HepG2 (cell line): ENCODE measurements around the gene ACOT13. TPM values are rescaled to one million over a fixed set of nuclear protein-coding genes. Genes with fewer than 3 reads are reported as not detected.

Experiments used
- ATAC-seq: fragments of 200-7000 bp; cut with Tn5 transposase; 3 replicates; pipeline ENCODE4 v1.9.1; 2020; ENCODE audit warnings: mild to moderate bottlenecking, moderate library complexity
- BruUV-seq: library from RNA; stranded (reverse); fragments of 400-500 nt; replicated peaks from 2 replicates; lab custom pipeline; 2021; lab: Mats Ljungman, UMichigan
- CTCF ChIA-PET: fragments of 300-600 bp; formaldehyde crosslinking; extraction: SDS; loops from one replicate; lab custom pipeline; 2021; ENCODE audit warnings: low total read pairs, inconsistent platforms, low intra/inter-chr PET ratio; lab: Yijun Ruan, JAX
- POLR2A ChIA-PET: fragments of 350-600 bp; sonication (Branson Sonifier 250); formaldehyde crosslinking; loops from one replicate; lab custom pipeline; 2020; ENCODE audit warnings: antibody characterized with exemption, inconsistent platforms; lab: Yijun Ruan, JAX
- DNase-seq: peaks from one replicate; pipeline ENCODE4 v3.0.0-alpha.2; 2015; ENCODE audit warnings: low spot score
- FAIRE-seq: peaks from 3 replicates; lab custom pipeline; 2011; peaks lifted over from hg19 to GRCh38; lab: Jason Lieb, UNC
- H2AFZ ChIP-seq: one replicate; pipeline ENCODE4 v1.6.1; 2011; ENCODE audit warnings: low read length, inconsistent platforms
- H3K27ac ChIP-seq: fragments of 300-600 bp; 3 replicates; pipeline ENCODE4 v1.8.0; 2011; ENCODE audit warnings: mixed run types, mild to moderate bottlenecking, mixed read lengths, low read length, inconsistent platforms; ENCODE audit not compliant: insufficient read depth; ENCODE audit errors: extremely low read length
- H3K27me3 ChIP-seq, 2 experiments: fragments of 200-600 bp in 1 of 2; 2 replicates in 1 of 2; 3 replicates in 1 of 2; pipeline versions ENCODE4 v1.6.0 to v1.8.0; 2011; ENCODE audit warnings: low read length in 2 of 2, mild to moderate bottlenecking in 2 of 2, moderate library complexity in 2 of 2, inconsistent platforms in 1 of 2; ENCODE audit not compliant: insufficient read depth in 2 of 2, control insufficient read depth in 1 of 2
- H3K36me3 ChIP-seq, 2 experiments: fragments of 200-600 bp in 1 of 2; replicated peaks in 1 of 2; 2 replicates in 1 of 2; 3 replicates in 1 of 2; pipeline versions ENCODE4 v1.5.1 to v1.8.0; 2011; ENCODE audit warnings: low read length in 2 of 2, inconsistent platforms in 1 of 2; ENCODE audit not compliant: insufficient read depth in 2 of 2, control insufficient read depth in 1 of 2
- H3K4me1 ChIP-seq: 2 replicates; pipeline ENCODE4 v1.5.1; 2012; ENCODE audit warnings: low read length, inconsistent platforms; ENCODE audit not compliant: insufficient read depth
- H3K4me2 ChIP-seq: 2 replicates; pipeline ENCODE4 v1.6.0; 2011; ENCODE audit warnings: low read depth, low read length, inconsistent platforms
- H3K4me3 ChIP-seq, 3 experiments: fragments of 200-600 bp in 1 of 3; sonication (generic), shearing (Covaris generic) in 1 of 3; replicated peaks in 1 of 3; 2 replicates each; pipeline ENCODE4 v1.5.1; 2011 to 2016; ENCODE audit warnings: low read length in 3 of 3, inconsistent platforms in 2 of 3, low read depth in 2 of 3, mild to moderate bottlenecking in 2 of 3, control low read depth in 1 of 3, mixed read lengths in 1 of 3; ENCODE audit not compliant: insufficient read depth in 1 of 3
- H3K79me2 ChIP-seq: one replicate; pipeline ENCODE4 v1.6.1; 2011; ENCODE audit warnings: low read length, inconsistent platforms; ENCODE audit not compliant: insufficient read depth
- H3K9ac ChIP-seq: 2 replicates; pipeline ENCODE4 v1.6.0; 2011; ENCODE audit warnings: mild to moderate bottlenecking, low read depth, low read length, inconsistent platforms; ENCODE audit not compliant: insufficient read depth
- H3K9me3 ChIP-seq: 2 replicates; pipeline ENCODE4 v1.5.1; 2012; ENCODE audit warnings: mild to moderate bottlenecking, low read length
- H4K20me1 ChIP-seq: 2 replicates; pipeline ENCODE4 v1.6.0; 2011; ENCODE audit warnings: inconsistent platforms, mild to moderate bottlenecking, low read length, moderate library complexity; ENCODE audit not compliant: insufficient read depth
- CENPT ChIP-seq: sonication (generic); formaldehyde crosslinking; IDR thresholded peaks from 2 replicates; pipeline ENCODE4 v1.8.0; 2022; ENCODE audit warnings: low read depth, mild to moderate bottlenecking, moderate library complexity, missing genetic modification reagents
- DBP ChIP-seq: sonication (generic); formaldehyde crosslinking; IDR thresholded peaks from 2 replicates; pipeline ENCODE4 v1.4.0; 2020; ENCODE audit warnings: missing genetic modification reagents; ENCODE audit errors: not compliant biosample characterization
- DRAP1 ChIP-seq: IDR thresholded peaks from 2 replicates; pipeline ENCODE4 v1.6.1; 2016; ENCODE audit warnings: missing genetic modification reagents, missing compliant biosample characterization
- TMF1 ChIP-seq: sonication (generic); formaldehyde crosslinking; IDR thresholded peaks from 2 replicates; pipeline ENCODE4 v1.8.1; 2022; ENCODE audit warnings: low read depth, missing genetic modification reagents
- ZNF546 ChIP-seq: sonication (generic); formaldehyde crosslinking; conservative IDR thresholded peaks from 2 replicates; pipeline ENCODE4 v1.8.1; 2023; ENCODE audit warnings: mild to moderate bottlenecking, missing genetic modification reagents
- ZNF687 ChIP-seq: sonication (generic); formaldehyde crosslinking; IDR thresholded peaks from 2 replicates; pipeline ENCODE4 v1.5.1; 2020; ENCODE audit warnings: mild to moderate bottlenecking, missing genetic modification reagents, moderate library complexity
- WGBS: methylation state at CpG from one replicate; pipeline ENCODE4 v1.1.6; 2017; ENCODE audit warnings: low lambda C conversion rate; 5-methylcytosine and 5-hydroxymethylcytosine counted together
- in situ Hi-C: cut with HindIII; loops from 2 replicates; pipeline ENCODE4 v1.10.0; 2017; ENCODE audit warnings: low pct_unique_long_range_greater_than_20kb; ENCODE audit not compliant: extremely low pct_ligation_motif_present
- intact Hi-C: fragments of 100-400 bp; cut with micrococcal nuclease; formaldehyde crosslinking; loops from one replicate; pipeline ENCODE4 v1.10.0; 2022; ENCODE audit not compliant: unreplicated experiment
- polyA plus RNA-seq, 8 experiments: library from polyadenylated mRNA; depleted of rRNA in 3 of 8; stranded (reverse) in 7 of 8; unstranded in 1 of 8; fragments of >200 nt; fragmentation: Illumina TruSeq in 4 of 8; extraction: Trizol in 4 of 8; gene quantifications; 2 replicates each; pipeline versions ENCODE4 v1.2.1 to v1.2.3, GENCODE V29; 2011 to 2016; ENCODE audit warnings: low read depth in 4 of 8, missing spikeins in 1 of 8, mixed read lengths in 1 of 8; ENCODE audit not compliant: insufficient read depth in 1 of 8
- total RNA-seq, 5 experiments: library from RNA; depleted of rRNA; stranded (reverse); fragments of >200 nt; fragmentation: Illumina TruSeq; extraction: Trizol; gene quantifications; 2 replicates each; pipeline ENCODE4 v1.2.3, GENCODE V29; 2016; ENCODE audit warnings: low read depth in 1 of 5

The ACOT13 gene
- total and polyA plus RNA-seq, 2 of the 13 experiments (the other 11 are each of a cell fraction or from before 2014, with no cell fraction given) = 31.5 to 45.1 TPM

DNA sequence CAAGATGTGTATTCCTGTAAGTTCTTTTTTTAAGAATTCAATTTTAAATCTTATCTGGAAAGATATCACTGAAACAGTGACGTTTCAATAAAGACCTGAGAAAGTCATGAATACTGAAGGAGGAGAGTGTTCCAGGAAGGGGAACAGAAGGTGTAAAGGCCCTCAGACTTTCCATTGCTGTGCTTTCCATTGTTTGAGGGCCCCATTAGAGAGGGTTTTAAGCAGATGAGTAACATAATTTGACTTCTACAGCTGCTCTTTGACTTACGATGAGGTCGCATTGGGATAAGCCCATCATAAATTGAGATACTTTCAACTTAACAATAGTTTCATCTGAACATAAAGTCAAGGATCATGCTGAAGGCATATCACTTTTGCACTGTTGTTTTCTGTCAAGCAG is 24.7 kb downstream of the ACOT13 start (continued):
- no peak for TF ChIP-seq ZNF687
- no peak for TF ChIP-seq TMF1

DNA sequence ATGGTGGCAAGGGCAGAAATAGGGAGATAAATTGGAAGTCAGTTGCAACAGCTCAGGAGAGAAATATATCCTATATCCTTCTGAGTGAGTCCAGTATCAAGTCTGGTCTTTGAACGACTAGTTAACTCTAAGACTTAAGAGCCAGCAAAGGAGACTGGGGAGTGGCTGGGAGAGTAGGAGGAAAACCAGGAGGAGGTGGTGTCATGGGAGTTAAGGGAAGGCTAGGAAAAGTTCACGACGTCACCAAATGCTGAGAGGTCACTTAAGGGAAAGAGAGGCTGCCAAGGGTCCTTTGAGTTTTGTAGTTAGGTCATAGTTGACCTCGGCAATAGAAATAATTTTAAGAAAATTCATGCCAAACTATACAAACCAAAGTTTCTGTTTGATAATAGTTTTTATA is 25.1 kb downstream of the ACOT13 start:
- WGBS = 95% methylated on average over 4 of the region's 4 CpGs
- H2AFZ ChIP-seq = no peak overlapping the region
- ATAC-seq = no peak
- H3K9ac ChIP-seq = no peak overlapping the region
- no peak overlapping the region for H3K27ac ChIP-seq
- no peak for FAIRE-seq
- H3K4me2 ChIP-seq = no peak overlapping the region
- no peaks in the 10 kb centered on the region for H3K27me3 ChIP-seq
- H3K36me3 ChIP-seq = no peaks in the 10 kb centered on the region; a peak in 1 of 5 replicates
- in situ Hi-C loops (loop anchor here (10.0 kb wide), 1 partner anchor 257 kb away; no protein-coding TSS in a partner anchor), intact Hi-C loops (loop anchor here (10.0 kb wide), 2 partner anchors 167 to 197 kb away; partner anchors contain the start of gene ALDH5A1)
- no peaks in the 10 kb centered on the region for H3K79me2 ChIP-seq
- BruUV-seq = no TSS peak
- ChIA-PET POLR2A (no interaction called here), CTCF (interaction anchor here (1.4 kb wide), 1 partner anchor 109 kb away, joined by 7 read pairs; no protein-coding TSS in a partner anchor)
- peaks cover 5% of the 10 kb centered on the region; the same call in 1 of the 2 replicates for H3K4me1 ChIP-seq
- DNase-seq = no peak
- H4K20me1 ChIP-seq = no peaks in the 10 kb centered on the region
- no peak overlapping the region for H3K4me3 ChIP-seq
- TF ChIP-seq ZNF546 (no peak), DBP (CRISPR knock-in tag) (no peak), DRAP1 (CRISPR knock-in tag) (no peak), CENPT (CRISPR knock-in tag) (no peak)
- H3K9me3 ChIP-seq = no peaks in the 10 kb centered on the region
